ENCODE results near the gene NLGN4Y. TPM values are rescaled to one million over a fixed set of nuclear protein-coding genes. Genes with fewer than 3 reads are reported as not detected.

The NLGN4Y gene
- total and polyA plus RNA-seq, 10 of the 15 experiments (the other 5 are each of a cell fraction or from before 2014, with no cell fraction given): not detected

- FAIRE-seq (no peak), ATAC-seq (no peak), DNase-seq (ENCODE audit: low read depth, low spot score) (no peak)
- Histone ChIP-seq H3K27ac (ENCODE audit: control insufficient read depth, insufficient read depth) (no peak overlapping the region), H2AFZ (ENCODE audit: control insufficient read depth, low read depth, low read length) (no peak overlapping the region), H3K79me2 (ENCODE audit: control insufficient read depth, insufficient read depth, low read length) (no peaks in the 10 kb centered on the region), H3K9me3 (replicated peaks; ENCODE audit: control insufficient read depth, insufficient read depth, low read length) (no peaks in the 10 kb centered on the region), H3K4me3 (no peak overlapping the region), H3K4me1 (ENCODE audit: control insufficient read depth, insufficient read depth, low read length) (no peaks in the 10 kb centered on the region), H3K4me2 (ENCODE audit: control insufficient read depth, insufficient read depth) (no peak overlapping the region), H3K36me3 (ENCODE audit: control insufficient read depth in 2 of 2, insufficient read depth in 2 of 2, low read length in 1 of 2) (no peaks in the 10 kb centered on the region), H4K20me1 (ENCODE audit: control insufficient read depth, insufficient read depth) (no peaks in the 10 kb centered on the region), H3K27me3 (replicated peaks in 1 of 2; ENCODE audit: control insufficient read depth in 2 of 2, insufficient read depth in 2 of 2, low read length in 1 of 2) (no peaks in the 10 kb centered on the region), H3K9ac (ENCODE audit: control insufficient read depth, insufficient read depth, low read length) (no peak overlapping the region)
- in situ Hi-C loops (cut with MboI): no loop called here
- no CpG with 5 or more reads among the region's 1 CpG for WGBS (ENCODE audit: insufficient coverage, insufficient replicate concordance, low lambda C conversion rate, missing lambda C conversion rate)
- SMC1A ChIA-PET (ENCODE audit: uncharacterized antibody, unreplicated experiment): no interaction called here
- CTCF ChIA-PET: no interaction called here
- intact Hi-C loops (cut with micrococcal nuclease; ENCODE audit: unreplicated experiment): no loop called here
- RAD21 ChIA-PET (ENCODE audit: unreplicated experiment): no interaction called here
- no TSS peak for BruUV-seq (replicated peaks)
- POLR2A ChIA-PET: no interaction called here
- TF ChIP-seq SMAD5 (IDR thresholded peaks at IDR 0.05; ENCODE audit: low read depth) (no peak), TAF1 (IDR thresholded peaks at IDR 0.05; ENCODE audit: borderline replicate concordance, low read depth, low read length) (no peak), PAX5 (IDR thresholded peaks at IDR 0.05; ENCODE audit: borderline replicate concordance, low read depth, low read length) (no peak), MTA2 (IDR thresholded peaks at IDR 0.05; ENCODE audit: low read depth) (no peak), NRF1 (conservative IDR thresholded peaks at IDR 0.05; ENCODE audit: low read depth, low read length) (no peak), USF2 (IDR thresholded peaks at IDR 0.05; ENCODE audit: borderline replicate concordance, low read depth, low read length) (no peak), POLR2AphosphoS5 (IDR thresholded peaks at IDR 0.05; ENCODE audit: low read length) (no peak), CBFB (IDR thresholded peaks at IDR 0.05; ENCODE audit: low read depth) (no peak), IRF4 (IDR thresholded peaks at IDR 0.05; ENCODE audit: low read depth, low read length) (no peak), ZNF217 (IDR thresholded peaks at IDR 0.05) (no peak), SUPT20H (IDR thresholded peaks at IDR 0.05; ENCODE audit: borderline replicate concordance, control insufficient read depth, low read depth, low read length) (no peak), CEBPB (IDR thresholded peaks at IDR 0.05; ENCODE audit: borderline replicate concordance in 1 of 2, low read depth in 2 of 2, low read length in 2 of 2) (no peak)
These were observed 326.4 kb downstream of the NLGN4Y start for GRCh38 chrY:14850734-14851133.

Data from GM12878 (cell line).